PC-9 (cell line): Measurements from ENCODE around the gene HOXA11.

ENCODE experiments used
- EZH2 ChIP-seq: fragments of 200-600 bp; sonication (generic); IDR thresholded peaks from 2 replicates; pipeline ENCODE4 v1.8.0; 2017; ENCODE audit warnings: antibody characterized with exemption, low read depth
- TF ChIP-seq, protein P1 (sequence below): fragments of 200-600 bp; sonication (generic); conservative IDR thresholded peaks from 2 replicates; pipeline ENCODE4 v1.6.1; 2017; ENCODE audit warnings: mixed run types, antibody characterized with exemption, mild to moderate bottlenecking, moderate library complexity

DNA sequence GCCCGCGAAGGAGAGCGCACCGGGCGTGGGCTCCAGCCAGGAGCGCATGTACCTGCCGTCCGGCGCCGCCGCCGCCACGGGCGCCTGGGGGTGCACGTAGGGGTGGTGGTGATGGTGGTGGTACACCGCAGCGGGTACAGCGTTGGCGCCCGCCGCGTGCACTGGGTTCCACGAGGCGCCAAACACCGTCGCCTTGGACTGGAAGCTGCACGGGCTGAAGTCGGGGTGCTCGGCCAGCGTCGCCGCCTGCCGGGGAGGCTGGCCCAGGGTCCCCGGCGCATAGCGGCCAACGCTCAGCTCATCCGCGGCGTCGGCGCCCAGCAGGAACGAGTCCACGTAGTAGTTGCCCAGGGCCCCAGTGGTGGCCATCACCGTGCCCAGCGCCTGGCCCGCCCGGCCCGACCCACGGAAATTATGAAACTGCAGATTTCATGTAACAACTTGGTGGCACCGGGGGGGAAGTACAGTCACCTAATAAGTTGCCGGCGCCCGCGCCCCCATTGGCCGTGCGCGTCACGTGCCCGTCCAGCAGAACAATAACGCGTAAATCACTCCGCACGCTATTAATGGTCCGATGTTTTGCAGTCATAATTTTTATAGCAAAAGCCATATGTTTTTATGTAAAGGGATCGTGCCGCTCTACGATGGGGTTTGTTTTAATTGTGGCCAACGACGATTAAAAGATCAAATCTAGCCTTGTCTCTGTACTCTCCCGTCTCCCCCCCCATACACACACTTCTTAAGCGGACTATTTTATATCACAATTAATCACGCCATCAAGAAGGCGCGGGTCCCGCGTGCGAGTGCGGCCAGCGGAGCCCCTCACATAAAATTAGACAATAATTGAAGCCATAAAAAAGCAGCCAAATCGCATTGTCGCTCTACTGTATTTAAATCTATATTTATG is 19.7 kb downstream of the HOXA11 start, which contains the start of gene HOXA9:
- TF ChIP-seq, protein P1, sequence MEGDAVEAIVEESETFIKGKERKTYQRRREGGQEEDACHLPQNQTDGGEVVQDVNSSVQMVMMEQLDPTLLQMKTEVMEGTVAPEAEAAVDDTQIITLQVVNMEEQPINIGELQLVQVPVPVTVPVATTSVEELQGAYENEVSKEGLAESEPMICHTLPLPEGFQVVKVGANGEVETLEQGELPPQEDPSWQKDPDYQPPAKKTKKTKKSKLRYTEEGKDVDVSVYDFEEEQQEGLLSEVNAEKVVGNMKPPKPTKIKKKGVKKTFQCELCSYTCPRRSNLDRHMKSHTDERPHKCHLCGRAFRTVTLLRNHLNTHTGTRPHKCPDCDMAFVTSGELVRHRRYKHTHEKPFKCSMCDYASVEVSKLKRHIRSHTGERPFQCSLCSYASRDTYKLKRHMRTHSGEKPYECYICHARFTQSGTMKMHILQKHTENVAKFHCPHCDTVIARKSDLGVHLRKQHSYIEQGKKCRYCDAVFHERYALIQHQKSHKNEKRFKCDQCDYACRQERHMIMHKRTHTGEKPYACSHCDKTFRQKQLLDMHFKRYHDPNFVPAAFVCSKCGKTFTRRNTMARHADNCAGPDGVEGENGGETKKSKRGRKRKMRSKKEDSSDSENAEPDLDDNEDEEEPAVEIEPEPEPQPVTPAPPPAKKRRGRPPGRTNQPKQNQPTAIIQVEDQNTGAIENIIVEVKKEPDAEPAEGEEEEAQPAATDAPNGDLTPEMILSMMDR, result no peak
- no peak for TF ChIP-seq EZH2
